Bronchial epithelial cell (primary cell): ENCODE results near the gene AGBL1. TPM values are rescaled to one million over a fixed set of nuclear protein-coding genes. Genes with fewer than 3 reads are reported as not detected.
A peak's percentile ranks its signal among the peaks of the same experiment; 100 is the strongest.

Experiments
- DNase-seq: peaks from one replicate; pipeline ENCODE4 v3.0.0-alpha.2; 2010; ENCODE audit warnings: low read depth
- FAIRE-seq: peaks from 2 replicates; lab custom pipeline; 2011; peaks lifted over from hg19 to GRCh38; lab: Jason Lieb, UNC
- H3K27me3 ChIP-seq: 2 replicates; pipeline ENCODE4 v1.5.1; 2011; ENCODE audit warnings: low read length; ENCODE audit not compliant: control insufficient read depth, insufficient read depth
- H3K36me3 ChIP-seq: 2 replicates; pipeline ENCODE4 v1.5.1; 2011; ENCODE audit warnings: low read length; ENCODE audit not compliant: control insufficient read depth, insufficient read depth
- H3K4me3 ChIP-seq: 2 replicates; pipeline ENCODE4 v1.5.1; 2011; ENCODE audit warnings: mild to moderate bottlenecking, low read depth, low read length, control low read depth
- CTCF ChIP-seq: IDR thresholded peaks from 2 replicates; pipeline ENCODE4 v1.5.1; 2011; ENCODE audit warnings: mild to moderate bottlenecking, moderate library complexity, low read length, control low read depth, inconsistent platforms; ENCODE audit not compliant: insufficient read depth, severe bottlenecking
- total RNA-seq: library from RNA; depleted of rRNA; stranded (reverse); fragments of >200 nt; gene quantifications from 2 replicates; pipeline ENCODE4 v1.2.1, GENCODE V29; 2014

Gene AGBL1
- total RNA-seq, 1 donor from 2014 or later: not detected

GRCh38 chr15:86905625-86906256 is 826.1 kb downstream of the AGBL1 start:
- Histone ChIP-seq H3K27me3 (no peaks in the 10 kb centered on the region), H3K4me3 (no peak overlapping the region), H3K36me3 (no peaks in the 10 kb centered on the region)
- no peak for DNase-seq
- FAIRE-seq: no peak
- no peak for TF ChIP-seq CTCF

DNA sequence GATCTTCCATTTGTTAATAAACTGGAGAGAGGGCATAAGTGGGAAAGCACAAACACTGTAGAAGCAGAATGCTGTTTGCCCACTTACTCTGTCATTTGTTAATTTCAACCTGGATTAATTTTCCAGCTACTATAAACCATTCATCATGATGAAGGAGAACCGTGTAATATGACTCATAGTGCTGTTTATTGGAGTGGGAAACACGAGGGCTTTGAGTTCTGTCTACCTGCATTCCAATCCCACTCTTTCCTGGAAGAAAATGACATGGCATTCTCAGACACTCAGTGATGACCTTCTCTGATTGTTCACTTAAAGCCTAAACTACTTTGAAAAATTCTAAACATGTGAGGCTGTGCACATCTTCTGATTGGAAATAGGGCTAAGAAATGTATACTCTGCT is 826.7 kb downstream of the AGBL1 start:
- no peak for TF ChIP-seq CTCF
- Histone ChIP-seq H3K36me3 (no peaks in the 10 kb centered on the region), H3K4me3 (no peak overlapping the region), H3K27me3 (no peaks in the 10 kb centered on the region)
- peak; percentile 4 for DNase-seq
- no peak for FAIRE-seq

DNA sequence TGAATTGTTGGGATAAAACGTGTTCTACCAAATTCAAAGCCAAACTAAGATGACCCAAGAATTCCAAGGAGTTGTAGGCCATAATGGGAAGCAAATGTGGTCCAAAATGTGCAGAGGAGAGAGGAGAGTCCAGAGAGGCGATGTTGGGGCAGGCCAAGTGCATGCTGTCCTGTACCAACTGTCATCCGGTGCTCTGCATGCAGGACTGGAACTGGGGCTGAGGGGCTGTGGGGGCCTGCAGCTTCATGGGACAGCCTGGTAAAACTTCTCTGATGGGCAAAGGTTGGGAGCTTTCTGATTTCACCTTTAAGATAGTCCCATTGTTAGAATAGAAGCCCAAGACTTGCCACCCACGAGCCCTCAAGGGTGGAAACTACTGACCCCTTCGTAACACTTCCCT is 831.4 kb downstream of the AGBL1 start:
- no peak for DNase-seq
- no peak for FAIRE-seq
- Histone ChIP-seq H3K27me3 (no peaks in the 10 kb centered on the region), H3K4me3 (no peak overlapping the region), H3K36me3 (no peaks in the 10 kb centered on the region)
- no peak for TF ChIP-seq CTCF

DNA sequence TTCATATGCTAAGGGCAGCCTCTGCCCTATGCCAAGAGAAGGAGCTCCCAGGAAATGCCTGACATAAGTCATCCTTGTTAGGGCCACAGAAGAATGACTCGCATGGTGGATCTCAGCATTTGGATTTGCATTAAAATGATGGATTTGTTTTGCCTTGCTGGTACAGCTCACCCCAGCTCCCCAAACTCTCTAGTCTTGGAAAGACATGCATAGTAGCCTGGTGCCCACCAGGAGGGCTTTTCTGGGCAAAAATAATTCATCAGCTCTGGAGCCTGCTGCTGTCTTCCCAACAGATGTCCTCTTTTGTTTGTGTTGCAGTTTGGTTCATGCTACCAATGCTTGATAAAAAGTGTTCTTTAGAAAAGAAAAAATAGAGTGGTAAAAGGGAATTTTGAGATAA is 833.0 kb downstream of the AGBL1 start:
- no peak for FAIRE-seq
- no peak for TF ChIP-seq CTCF
- no peaks in the 10 kb centered on the region for H3K27me3 ChIP-seq
- no peaks in the 10 kb centered on the region for H3K36me3 ChIP-seq
- no peak overlapping the region for H3K4me3 ChIP-seq
- no peak for DNase-seq

DNA sequence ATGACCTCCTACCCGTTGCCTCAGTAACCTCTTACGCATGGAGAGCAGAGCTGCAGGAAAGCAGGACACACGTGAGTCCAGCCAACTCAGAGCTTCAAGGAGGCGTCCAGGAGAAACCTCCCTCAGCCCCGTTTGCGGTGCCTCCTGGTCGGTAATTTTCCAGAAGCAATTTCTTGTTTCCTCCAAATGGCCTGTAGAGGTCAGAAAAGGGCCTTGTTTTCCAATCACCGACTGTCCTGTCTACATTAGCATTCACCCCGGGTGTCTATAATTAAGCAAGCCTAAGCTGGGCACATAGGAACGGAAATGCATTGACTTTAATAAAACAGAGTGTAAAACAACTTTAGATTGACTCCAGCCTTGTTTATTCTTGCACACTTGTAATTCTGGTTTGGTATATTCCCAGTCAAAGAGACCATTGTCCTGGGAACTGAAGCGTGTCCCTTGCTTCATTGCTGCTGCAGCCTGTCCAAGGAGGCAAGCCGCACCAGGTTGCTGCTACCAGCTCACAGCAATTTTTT is 836.2 kb downstream of the AGBL1 start:
- Histone ChIP-seq H3K36me3 (no peaks in the 10 kb centered on the region), H3K4me3 (no peak overlapping the region), H3K27me3 (no peaks in the 10 kb centered on the region)
- no peak for FAIRE-seq
- peak; percentile 40 for DNase-seq
- peak; percentile 45 for TF ChIP-seq CTCF
